CD4-positive, alpha-beta T cell treated with Interleukin-6 at 100 ng/mL for 8 hours (primary cell): Measurements from ENCODE around the gene DHPS.
"Not testable (repeated sequence)": the region's sequence is repeated elsewhere in the genome, so short reads cannot be mapped to it uniquely, and the experiment has no call there.

Experiments
- DNase-seq: peaks from one replicate; pipeline ENCODE4 v3.0.0-alpha.2; 2020; ENCODE audit warnings: mixed read lengths, low spot score

DHPS gene

DNA sequence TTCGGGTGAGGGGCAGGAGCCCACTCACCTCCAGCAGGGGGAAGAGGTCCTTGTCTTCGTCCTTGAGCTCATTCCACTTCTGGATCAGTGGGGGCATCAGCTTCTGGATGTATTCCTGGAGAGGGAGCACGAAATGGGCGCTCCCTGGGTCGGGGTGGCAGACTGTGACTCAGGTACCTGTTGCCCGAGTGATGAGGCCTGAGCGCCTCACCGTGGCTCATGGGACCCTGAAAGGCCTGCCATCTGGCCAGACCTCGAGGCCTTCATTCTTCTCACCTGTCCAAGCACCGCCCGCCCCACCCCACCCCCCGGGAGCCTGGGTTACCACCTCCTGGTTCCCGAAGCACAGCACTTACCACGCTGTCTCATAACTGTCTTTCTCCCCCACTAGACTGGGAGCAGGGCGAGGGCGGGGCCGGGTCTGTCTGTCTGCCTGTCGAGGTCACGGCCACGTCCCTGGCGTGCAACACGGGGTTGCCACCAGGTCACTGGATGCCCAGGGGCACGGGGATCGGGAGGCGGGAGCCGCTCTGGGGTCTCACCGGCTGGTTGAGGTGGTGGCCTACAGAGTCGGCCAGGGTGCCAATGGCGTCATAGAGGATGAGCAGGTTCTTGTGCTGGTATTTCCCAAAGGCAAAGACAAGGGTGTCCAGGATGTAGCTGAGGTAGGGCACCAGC, 24.1 kb upstream of the DHPS start:
- DNase-seq: no peak

GRCh38 chr19:12705169-12705568, 23.5 kb upstream of the DHPS start:
- DNase-seq: no peak

DNA sequence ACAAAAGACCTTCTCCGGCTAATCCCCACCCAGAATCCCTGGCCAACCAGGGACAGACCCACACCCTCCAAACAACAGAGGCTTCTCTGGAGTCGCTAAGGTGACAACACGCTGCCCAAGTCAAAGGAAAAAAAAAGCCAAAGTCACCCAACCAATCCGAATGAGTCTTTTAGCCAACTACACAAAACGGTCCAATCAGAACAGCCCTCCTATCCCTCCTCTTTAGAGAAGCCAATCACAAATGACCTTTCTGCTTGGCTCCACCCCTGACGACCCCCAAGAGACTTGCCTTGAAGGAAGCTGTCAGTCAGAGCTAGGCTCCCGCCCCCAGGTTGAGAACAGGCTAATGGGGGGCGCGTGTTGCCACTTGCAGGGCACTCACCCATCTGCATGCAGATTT, 21.4 kb upstream of the DHPS start:
- no peak for DNase-seq

DNA sequence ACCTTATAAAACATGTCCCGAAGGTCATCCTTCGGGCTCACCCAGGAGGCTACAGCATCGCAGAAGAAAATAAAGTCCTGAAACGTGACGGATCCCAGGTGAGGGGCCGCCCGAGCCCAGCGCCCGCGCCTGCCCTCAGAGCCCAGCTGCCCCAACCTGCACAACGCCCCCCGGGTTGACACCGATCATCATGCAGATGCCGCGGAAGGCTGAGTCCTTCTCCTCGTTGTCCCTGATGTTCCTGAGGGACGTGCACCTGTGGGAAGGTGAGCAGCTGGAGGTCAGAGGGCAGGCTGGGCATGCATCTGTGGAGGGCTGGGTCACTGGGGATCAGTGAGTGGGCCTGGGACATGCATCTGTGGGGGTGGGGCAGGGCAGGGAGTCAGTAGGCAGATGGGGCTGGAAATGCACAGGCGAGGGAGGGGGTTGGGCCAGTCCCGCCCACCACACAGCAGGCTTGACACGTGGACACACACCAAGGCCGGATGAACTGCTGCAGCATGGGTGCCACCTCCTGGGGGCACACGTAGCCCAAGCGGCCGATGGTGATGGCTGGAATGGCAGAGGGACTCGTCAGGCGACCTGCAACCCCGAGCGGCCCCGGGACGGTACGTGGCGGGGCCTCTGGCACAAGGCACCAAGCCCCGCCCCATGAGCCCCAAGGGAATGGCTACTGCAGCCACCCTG, 20.1 kb upstream of the DHPS start:
- no peak for DNase-seq

DNA sequence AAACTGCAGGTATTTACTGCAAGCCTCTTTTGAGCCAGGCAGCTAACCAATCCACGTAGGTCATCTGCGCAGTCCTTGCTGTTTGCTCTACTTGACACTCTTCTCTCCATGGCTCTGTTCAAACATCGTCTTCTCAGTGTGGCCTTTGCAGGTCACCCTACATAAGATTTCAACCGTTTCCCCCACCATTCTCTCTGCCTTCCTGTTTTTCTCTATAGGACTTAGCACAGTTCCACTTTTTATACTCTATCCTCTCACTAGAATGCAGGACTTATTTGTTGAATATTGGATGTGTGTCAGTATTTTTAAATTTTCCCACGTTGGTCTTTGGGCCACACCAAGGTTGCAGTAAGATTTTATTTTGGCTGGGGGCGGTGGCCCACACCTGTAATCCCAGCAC, 16.5 kb upstream of the DHPS start:
- no peak for DNase-seq

- not testable (repeated sequence) for DNase-seq
These were observed 15.7 kb upstream of the DHPS start for GRCh38 chr19:12697425-12697824.

DNA sequence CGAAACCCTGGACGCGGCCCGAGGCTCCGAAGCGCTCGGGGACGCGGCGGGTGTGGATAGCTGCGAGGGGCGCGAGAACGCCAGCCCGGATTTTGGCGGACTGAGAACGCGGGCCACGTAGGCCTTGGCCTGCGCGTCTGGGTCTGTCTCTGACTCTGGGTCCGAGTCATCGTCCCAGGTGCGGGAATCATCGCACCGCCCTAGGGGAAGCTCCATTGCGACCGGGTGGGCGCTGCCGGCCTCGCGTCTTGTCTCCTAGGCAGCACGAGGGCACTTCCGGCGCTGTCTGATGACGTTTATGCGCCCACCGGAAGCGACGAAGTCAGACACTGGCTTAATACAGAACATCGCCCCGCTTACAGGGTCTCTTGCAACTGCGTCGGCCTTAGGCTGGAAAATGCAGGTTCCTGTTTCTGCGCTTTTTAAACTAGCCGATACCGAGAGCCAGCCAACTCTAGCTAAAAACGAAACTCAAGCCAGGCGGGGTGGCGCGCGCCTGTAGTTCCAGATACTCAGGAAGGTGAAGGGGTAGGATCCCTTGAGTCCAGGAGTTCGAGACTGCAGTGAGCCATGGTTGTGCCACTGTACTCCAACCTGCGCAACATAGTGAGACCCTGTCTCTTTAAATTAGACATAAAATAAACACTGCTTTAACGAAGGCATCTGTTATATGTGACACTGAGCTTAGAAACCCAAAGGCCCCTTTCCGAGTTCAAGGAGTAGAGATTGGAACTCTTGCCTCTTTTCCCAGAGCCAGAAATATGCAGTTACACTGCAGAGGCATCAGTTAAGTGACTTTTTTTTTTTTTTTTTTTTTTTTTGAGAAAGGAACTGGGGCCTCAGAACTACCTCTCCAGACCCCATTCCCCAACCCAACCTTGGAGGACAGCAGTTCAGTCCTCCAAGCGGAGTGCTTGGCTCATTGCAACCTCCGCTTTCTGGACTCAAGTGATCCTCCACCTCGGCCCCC, 15.0 kb upstream of the DHPS start, which contains the start of gene FBXW9:
TSS of gene FBXW9 (minus strand) at position 266 of the 970 bp plus-strand sequence. CDS start at position 216, 50 bp downstream.
- DNase-seq: peak; percentile 94

DNA sequence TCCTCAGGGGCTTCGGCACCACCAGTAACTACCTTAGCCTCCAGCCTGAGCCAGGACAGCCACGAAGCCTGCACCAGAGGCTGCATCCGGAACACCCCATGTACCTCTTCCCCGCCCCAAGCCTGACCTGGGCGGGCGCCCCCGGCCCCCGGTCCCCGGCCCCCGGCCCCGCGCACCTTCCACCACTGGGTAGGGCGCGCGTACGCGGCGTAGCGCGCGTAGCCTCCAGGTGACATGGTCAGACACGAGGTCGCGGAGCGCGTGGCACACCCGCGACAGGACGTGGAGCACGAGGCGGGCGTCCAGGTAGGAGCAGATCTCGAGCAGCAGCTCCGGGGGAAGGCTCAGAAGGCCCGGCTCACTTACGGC, 14.3 kb upstream of the DHPS start:
- DNase-seq: no peak

- DNase-seq: no peak
These were observed 13.8 kb upstream of the DHPS start for GRCh38 chr19:12695514-12695913.

DNA sequence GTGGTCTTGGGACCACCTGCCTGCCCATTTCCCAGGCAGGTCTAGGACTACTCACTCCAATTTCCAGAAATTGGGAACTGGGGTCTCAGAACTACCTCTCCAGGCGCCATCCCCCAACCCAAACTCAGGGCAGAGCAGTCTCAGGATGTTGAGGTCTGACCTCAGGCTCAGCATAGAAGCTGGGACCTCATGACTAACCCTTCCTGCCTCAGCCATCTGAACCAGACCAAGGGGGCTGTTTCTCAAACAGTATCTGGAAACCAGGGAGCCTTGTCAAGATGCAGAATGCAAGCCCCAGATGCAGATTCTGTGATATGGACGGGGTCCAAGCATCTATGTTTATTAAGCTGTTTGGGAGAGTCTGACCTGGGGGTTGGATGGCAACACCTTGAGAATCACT, 13.4 kb upstream of the DHPS start:
- DNase-seq: no peak

- no peak for DNase-seq
These were observed 13.0 kb upstream of the DHPS start for GRCh38 chr19:12694641-12695040.

- no peak for DNase-seq
These were observed 11.3 kb upstream of the DHPS start for GRCh38 chr19:12692960-12693359.

DNA sequence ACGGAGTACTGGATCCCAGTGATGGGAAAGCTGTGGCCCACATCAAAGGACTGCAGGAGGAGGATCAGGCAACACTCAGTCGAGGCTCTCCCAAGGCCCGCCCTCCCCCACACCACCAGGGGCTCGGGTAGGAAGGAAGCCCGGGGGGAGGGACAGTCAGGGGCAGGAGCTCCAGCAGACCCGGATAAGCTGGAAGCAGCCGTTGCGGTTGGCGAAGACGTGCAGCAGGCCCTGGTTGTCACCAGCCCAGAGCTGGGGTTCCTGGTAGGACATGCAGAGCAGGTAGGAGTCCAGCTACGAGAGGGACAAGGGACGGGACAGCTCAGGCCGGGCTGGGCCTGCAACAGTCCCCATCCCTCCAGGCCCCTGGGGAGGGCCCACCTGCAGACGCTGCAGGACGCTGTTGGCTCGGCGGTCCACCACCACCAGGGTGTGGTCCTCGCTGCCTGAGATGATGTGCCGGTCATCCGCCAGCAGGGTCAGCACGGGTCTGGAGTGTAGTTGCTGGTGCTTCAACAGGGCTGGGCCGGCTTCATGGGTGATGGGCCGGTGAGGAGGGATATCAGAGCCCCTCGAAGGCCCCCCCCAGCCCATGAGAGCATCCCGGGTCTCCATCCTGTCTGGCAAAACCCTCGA, 8.0 kb upstream of the DHPS start:
- DNase-seq: no peak

- DNase-seq: no peak
These were observed 7.3 kb upstream of the DHPS start for GRCh38 chr19:12689012-12689411.

DNA sequence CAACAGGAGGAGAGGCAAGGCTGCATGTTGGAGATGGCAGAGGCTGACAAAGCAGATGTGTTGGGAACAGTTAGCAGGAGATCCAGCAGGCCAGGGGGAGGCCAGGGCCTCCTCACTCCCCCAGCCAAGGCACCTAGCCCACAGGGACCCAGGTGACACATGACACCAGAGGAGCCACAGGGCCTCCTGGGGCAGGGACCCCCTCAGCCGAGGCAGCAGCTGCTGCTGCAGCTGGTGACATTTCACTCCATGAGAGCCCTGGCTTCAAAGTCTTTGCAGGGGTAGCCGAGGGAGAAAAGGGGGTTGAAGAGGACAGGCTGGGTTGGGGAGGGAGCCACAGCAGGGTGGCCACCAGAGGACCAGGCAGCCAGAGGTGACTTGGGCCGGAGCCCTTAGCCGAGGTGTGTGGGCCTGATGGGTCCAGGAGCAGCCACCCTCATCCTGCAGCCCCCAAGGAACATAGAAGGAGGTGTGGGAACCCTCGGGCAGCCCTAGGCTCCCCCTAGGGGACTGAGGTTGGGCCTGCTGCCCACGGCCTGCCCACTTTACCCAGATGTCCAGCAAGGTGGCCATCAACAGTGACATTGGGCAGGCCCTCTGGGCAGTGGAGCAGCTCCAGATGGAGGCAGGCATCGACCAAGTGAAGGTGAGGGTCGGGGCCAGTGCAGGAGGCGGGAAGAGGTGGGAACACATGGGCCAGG, 6.0 kb upstream of the DHPS start, which contains the start of gene GNG14:
TSS of gene GNG14 (plus strand) at position 503 of the 701 bp plus-strand sequence. CDS start at position 554, 51 bp downstream.
- DNase-seq: no peak

- no peak for DNase-seq
These were observed 4.2 kb upstream of the DHPS start for GRCh38 chr19:12685831-12686230.

DNA sequence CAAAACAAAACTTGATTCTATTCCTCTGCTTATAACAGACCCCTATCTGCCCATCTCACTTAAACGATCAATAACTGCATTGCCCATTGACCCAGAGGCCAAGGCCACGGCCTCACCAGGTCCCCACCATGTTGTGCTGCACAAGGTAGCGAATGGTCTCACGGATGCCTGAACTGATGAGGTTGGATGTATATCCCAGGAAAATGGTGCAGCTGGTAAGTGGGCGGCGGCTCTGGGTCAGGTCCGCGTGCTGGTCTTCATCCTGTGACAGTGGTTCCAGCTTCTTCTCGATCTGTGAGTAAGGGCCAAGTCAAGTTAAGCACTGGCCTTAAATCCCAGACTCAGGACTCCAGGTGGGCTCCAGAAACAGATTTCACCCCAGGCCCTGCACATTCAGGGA, 1.6 kb downstream of the DHPS start:
- no peak for DNase-seq

DNA sequence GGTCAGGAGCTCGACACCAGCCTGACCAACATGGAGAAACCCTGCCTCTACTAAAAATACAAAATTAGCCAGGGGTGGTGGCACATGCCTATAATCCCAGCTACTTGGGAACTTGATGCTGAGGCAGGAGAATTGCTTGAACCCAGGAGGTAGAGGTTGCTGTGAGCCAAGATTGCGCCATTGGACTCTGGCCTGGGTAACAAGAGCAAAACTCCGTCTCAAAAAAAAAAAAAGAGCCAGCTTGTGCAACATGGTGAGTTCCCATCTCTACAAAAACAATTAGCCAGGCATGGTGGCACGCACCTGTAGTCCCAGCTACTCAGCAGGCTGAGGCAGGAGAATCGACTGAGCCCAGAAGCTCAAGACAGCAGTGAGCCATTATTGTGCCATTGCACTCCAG, 3.6 kb downstream of the DHPS start:
- not testable (repeated sequence) for DNase-seq

DNA sequence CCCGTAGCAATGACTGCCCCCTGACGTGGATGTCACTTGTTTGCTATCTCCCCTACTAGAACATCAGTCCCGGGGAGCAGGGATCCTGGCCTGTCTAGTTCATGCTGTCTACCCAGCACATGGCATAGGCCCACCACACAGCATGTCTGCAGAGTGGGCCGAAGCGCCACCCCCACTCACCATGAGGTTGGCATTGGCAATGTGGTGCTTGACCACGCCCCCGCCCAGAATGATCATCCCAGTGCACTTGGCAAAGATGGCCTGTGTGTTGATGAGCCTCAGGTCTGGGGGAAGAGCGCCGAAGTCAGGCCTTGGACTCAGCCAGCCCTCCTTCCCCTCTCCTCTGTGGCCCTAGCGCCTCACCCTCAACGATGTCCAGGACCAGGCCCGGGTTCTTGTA, 4.8 kb downstream of the DHPS start:
- no peak for DNase-seq

GRCh38 chr19:12676384-12676792, 5.3 kb downstream of the DHPS start:
- peak; percentile 77 for DNase-seq

- no peak for DNase-seq
These were observed 5.7 kb downstream of the DHPS start for GRCh38 chr19:12675940-12676339.
